HG03575 (cell line): ENCODE results near the gene BCDIN3D.

Experiments
- ATAC-seq: cut with Tn5 transposase; IDR thresholded peaks from one replicate; pipeline ENCODE4 v1.9.1; 2021; ENCODE audit not compliant: unreplicated experiment, insufficient number of reproducible peaks, low FRiP score; ENCODE audit errors: extremely low read depth

Gene BCDIN3D

DNA sequence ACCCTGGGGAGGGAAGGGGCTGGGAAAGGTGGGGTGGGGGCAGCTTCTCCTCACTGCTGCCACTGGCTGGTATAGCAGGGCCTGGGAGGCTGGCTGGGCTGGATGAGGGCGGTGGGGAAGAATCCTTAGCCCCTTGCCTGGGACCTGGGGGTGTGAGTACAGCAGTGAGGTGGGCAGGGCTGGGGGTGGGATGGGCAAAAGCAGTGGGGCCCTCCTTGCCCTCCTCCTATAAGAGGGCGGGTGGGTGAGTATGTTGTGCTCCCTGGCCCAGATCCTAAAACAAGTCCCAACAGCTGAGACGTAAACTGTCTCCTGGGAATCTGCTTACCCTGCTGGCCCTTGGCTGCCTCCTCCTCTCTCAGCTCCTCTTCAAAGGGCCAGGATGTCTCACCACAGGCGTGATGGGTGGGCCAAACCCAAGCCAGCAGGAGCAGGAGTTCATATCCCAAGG lies 16.9 kb downstream of the BCDIN3D start:
- no peak for ATAC-seq

- no peak for ATAC-seq
Observed at GRCh38 chr12:49825360-49825970, 17.4 kb downstream of the BCDIN3D start.

- ATAC-seq, result no peak
Observed at GRCh38 chr12:49824895-49825294, 18.0 kb downstream of the BCDIN3D start.

DNA sequence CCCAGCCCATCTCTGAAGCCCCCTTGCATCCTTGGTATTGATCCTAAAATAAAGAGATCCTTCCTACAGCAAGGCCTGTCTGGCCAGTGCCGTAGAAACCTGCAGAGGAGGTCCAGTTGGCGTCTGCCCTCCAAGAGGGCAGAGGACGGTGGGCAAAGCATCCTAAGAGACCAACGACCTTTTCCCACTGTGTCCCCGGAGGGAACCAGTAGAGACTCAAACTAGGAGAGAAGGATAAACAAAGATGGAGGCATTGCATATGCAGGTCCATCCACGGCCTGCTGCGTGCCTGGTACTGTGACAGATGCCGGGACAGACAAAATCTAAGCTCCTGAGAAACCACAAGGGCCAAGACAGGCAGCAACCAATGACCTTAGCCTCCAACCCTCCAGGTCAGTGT lies 18.5 kb downstream of the BCDIN3D start:
- no peak for ATAC-seq

GRCh38 chr12:49823951-49824350 lies 19.0 kb downstream of the BCDIN3D start:
- no peak for ATAC-seq

DNA sequence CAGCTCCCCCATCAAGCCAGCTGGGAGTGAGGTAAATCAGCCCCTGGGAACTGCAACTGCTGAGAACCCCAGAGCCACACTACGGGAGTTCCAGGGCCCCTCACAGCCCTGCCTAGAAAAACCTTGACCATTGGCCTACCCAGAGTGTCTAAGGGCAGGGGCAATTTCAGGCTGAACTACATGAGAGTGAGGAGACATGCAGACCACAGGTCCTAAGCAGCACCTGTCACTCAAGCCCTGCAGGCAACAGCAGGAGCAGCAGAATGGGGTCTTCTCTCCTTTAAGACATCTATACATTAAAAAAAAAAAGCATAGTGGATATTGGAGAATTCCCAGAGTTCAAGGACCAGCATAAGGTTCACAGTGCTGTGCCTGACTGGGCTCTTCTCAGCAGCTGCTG lies 19.6 kb downstream of the BCDIN3D start:
- no peak for ATAC-seq

DNA sequence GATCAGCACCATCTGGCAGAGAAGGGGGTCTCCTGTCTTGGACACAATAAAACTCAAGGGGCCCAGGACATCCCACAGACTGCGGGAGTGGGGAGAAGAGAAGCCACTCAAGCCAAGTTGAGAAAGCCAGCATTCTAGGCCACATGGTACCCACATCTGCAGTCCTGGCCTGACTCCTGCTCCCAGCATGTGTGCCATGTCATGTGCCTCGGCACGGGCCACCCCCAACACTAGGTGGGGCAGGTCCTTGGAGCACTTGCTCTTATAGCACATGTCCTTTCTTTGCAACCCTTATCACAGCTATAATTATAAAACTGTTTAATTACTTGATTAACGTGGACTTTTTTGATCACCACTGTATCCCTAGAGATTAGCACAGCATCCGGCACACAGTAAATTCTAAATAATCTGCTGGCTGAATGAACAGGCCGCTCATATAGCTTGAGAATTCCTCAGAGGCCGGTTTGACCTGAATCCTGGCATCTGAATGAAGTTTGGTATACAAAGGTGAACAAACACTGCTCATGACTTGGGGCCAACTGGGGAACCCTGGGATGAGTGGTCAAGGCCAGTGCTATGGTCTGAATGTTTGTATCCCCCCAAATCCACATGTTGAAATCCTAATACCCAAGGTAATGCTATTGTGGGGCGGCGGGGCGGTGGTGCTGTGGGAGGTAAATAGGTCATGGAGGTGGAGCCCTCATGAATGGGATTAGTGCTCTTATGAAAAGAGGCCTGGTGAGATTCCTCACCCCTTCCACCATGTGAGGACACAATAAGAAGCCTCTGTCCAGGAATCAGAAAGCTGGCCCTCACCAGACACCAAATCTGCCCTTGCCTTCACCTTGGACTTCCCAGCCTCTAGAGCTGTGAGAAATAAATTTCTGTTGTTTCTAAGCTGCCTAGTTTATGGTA lies 21.3 kb downstream of the BCDIN3D start:
- ATAC-seq, result no peak

DNA sequence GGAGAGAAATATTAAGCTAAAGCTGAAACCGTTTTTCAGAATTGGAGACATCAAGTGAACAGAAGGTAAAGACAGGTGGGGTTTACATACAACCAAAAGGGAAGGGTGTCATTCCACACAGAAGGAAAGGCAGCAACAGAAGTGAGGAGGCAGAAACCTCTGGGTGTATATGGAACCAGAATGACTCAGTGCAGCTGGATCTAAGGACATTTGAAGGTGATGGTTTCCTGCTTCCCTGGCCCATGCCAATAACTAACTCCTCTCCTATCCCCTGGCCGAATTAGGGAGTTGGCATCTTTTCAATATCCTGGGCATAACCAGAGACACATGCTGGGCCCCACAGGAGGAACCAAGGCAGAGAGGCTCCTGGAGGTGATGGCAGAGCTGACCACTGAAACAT lies 23.1 kb downstream of the BCDIN3D start:
- ATAC-seq, result no peak

DNA sequence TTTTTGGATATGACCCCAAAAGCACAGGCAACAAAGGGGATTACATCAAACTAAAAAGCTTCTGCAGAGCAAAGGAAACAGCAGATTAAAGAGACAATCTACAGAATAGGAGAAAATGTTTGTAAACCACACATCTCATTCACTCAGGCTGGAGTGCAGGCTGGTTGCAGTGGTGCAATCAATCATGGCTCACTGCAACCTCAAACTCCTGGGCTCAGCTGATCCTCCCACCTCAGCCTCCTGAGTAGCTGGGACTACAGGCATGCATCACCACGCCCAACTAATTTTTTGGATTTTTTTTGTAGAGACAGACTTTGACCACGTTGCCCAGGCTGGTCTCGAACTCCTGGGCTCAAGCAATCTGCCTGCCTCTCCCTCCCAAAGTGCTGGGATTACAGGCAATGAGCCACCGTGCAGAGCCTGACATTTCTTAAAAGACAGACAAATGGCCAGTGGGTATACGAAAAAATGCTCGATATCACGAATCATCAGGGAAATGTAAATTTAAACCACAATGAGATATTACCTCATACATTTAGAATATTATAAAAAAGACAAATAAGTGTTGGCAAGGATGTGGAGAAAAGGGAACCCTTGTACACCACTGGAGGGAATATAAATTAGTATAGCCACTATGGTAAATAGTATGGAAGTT lies 24.5 kb downstream of the BCDIN3D start:
- ATAC-seq, result no peak

DNA sequence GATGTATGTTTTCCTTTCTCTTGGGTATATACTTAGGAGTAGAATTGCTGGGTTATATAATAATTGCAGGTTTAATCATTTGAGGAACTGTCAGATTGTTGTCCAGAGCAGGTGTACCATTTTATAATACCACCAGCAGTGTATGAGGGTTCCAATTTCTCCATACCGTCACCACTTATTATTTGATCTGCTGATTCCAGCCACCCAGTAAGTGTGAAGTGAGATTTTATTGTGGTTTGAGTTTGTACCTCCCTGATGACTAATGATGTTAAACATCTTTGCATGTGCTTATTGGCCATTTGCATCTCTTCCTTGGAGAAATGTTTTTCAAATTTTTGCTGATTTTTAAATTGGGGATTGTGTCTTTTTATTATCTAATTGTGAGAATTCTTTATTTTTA lies 29.8 kb downstream of the BCDIN3D start:
- no peak for ATAC-seq

DNA sequence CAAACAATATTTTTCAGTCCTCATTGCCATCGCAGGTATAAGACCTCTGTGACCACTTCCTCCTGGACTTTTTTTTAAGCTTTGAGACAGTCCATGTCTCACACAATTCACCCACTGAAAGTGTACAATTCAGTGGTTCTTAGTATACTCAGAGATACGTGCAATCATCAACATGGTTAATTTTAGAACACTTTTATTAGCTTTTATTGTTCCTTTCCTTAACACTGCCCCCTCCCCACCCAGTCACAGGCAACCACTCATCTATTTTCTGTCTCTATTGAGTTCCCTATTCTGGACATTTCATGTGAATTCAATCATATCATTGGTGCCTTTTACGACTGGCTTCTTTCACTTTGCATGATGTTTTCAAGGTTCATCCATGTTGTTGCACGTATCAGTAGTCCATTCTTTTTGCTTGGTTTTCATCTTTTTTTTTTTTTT lies 30.9 kb downstream of the BCDIN3D start:
- ATAC-seq, result no peak

GRCh38 chr12:49811136-49811535 lies 31.8 kb downstream of the BCDIN3D start:
- no peak for ATAC-seq

GRCh38 chr12:49809906-49810389 lies 33.0 kb downstream of the BCDIN3D start:
- no peak for ATAC-seq

GRCh38 chr12:49809381-49809905 lies 33.5 kb downstream of the BCDIN3D start:
- no peak for ATAC-seq

GRCh38 chr12:49808686-49809380 lies 34.1 kb downstream of the BCDIN3D start:
- no peak for ATAC-seq

DNA sequence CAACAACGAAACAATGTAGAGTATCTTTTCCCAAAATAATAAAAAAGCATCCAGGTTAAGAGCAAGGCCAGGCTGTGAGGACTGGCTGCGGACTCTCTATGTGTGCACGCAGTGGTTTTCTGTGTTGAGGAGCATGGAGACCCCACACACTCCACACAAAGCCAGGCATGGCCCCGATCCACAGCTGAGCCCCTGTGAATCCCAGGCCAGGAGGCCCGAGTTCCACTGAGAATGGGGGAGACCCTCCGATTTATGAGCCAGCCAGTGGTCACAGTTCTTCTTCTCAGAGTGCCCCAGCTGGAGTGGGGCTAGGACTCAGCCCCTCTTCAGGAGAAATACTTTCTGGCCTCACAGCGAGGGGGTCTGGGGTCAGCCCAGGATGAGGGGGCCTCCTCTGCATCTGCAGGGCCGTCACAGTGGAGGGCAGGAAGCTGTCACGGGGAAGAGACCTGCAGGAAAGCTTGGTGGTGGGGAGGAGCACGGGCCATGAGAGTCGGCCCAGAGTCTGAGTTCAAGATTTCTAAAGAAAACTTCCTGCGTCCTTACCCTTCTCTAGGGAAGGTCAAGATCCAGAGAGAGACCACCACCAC lies 34.8 kb downstream of the BCDIN3D start:
- ATAC-seq, result no peak

GRCh38 chr12:49806877-49807276 lies 36.0 kb downstream of the BCDIN3D start:
- no peak for ATAC-seq

DNA sequence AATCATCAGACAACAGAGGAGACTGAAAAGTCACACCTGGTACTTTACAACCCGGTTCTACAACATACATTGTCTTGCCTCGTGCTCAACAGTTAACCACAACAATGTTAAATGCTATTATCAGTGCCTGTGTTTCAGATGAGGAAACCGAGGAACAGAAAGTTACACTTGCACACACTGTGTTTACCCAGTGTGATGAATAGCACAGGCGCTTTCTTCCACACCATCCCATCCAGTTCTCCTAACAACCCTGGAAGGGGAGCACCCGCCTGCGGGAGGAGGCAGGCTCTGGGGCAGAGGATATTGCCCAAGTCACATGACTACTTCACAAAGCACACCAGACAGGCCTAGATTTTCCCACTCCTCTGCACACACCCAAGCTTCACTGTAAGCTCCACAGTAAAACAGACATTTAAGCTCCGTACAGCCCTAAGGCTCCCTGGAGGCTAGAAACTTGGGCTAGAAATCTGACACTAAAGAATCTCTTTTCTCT lies 36.5 kb downstream of the BCDIN3D start:
- no peak for ATAC-seq
